Jurkat, Clone E6-1 (cell line): ENCODE data around the gene FECH.
"Not testable (repeated sequence)": the region's sequence is repeated elsewhere in the genome, so short reads cannot be mapped to it uniquely, and the experiment has no call there.

Experiments used
- DNase-seq: peaks from one replicate; pipeline ENCODE4 v3.0.0-alpha.2; 2011; ENCODE audit warnings: low read depth, low spot score
- H3K4me3 ChIP-seq: 2 replicates; pipeline ENCODE4 v1.5.1; 2011; ENCODE audit warnings: mild to moderate bottlenecking, low read length, control low read depth, moderate library complexity

The FECH gene

GRCh38 chr18:57538614-57539013, 47.9 kb downstream of the FECH start:
- H3K4me3 ChIP-seq: no peak overlapping the region
- DNase-seq: no peak

- no peak for DNase-seq
- no peak overlapping the region for H3K4me3 ChIP-seq
Measured at GRCh38 chr18:57534511-57534909, 52.0 kb downstream of the FECH start.

- no peak overlapping the region for H3K4me3 ChIP-seq
- no peak for DNase-seq
Measured at GRCh38 chr18:57533868-57534510, 52.5 kb downstream of the FECH start.

GRCh38 chr18:57533006-57533867, 53.3 kb downstream of the FECH start:
- H3K4me3 ChIP-seq: no peak overlapping the region
- DNase-seq: no peak

- DNase-seq: no peak
- no peak overlapping the region for H3K4me3 ChIP-seq
Measured at GRCh38 chr18:57529151-57529550, 57.4 kb downstream of the FECH start.

- DNase-seq: no peak
- no peak overlapping the region for H3K4me3 ChIP-seq
Measured at GRCh38 chr18:57527556-57528229, 58.8 kb downstream of the FECH start.

GRCh38 chr18:57523171-57523956, 63.1 kb downstream of the FECH start:
- no peak overlapping the region for H3K4me3 ChIP-seq
- DNase-seq: no peak

- H3K4me3 ChIP-seq, DNase-seq: not testable (repeated sequence)
Measured at GRCh38 chr18:57522348-57522747, 64.2 kb downstream of the FECH start.

- H3K4me3 ChIP-seq: no peak overlapping the region
- DNase-seq: no peak
Measured at GRCh38 chr18:57519668-57520424, 66.7 kb downstream of the FECH start.

GRCh38 chr18:57518533-57518932, 68.0 kb downstream of the FECH start:
- DNase-seq: no peak
- no peak overlapping the region for H3K4me3 ChIP-seq

- H3K4me3 ChIP-seq: no peak overlapping the region
- no peak for DNase-seq
Measured at GRCh38 chr18:57516056-57516455, 70.4 kb downstream of the FECH start.

- H3K4me3 ChIP-seq: no peak overlapping the region
- no peak for DNase-seq
Measured at GRCh38 chr18:57505231-57505630, 81.3 kb downstream of the FECH start.

GRCh38 chr18:57502624-57503023, 83.9 kb downstream of the FECH start:
- no peak for DNase-seq
- no peak overlapping the region for H3K4me3 ChIP-seq

GRCh38 chr18:57498682-57499256, 87.7 kb downstream of the FECH start:
- DNase-seq: no peak
- H3K4me3 ChIP-seq: no peak overlapping the region
